NCI-H446 (cell line): ENCODE measurements around the gene VRK1.
"Not testable (repeated sequence)": the region's sequence is repeated elsewhere in the genome, so short reads cannot be mapped to it uniquely, and the experiment has no call there.

Experiments
- DNase-seq, 2 experiments: peaks; one replicate each; lab custom pipeline; 2025; lab: John Stamatoyannopoulos, UW

The VRK1 gene

GRCh38 chr14:96883974-96884373 is 86.8 kb downstream of the VRK1 start:
- DNase-seq: not testable (repeated sequence)

- no peak for DNase-seq
These were observed 91.0 kb downstream of the VRK1 start for GRCh38 chr14:96888158-96888557.

- DNase-seq: peak; percentile 33 to 78
These were observed 91.4 kb downstream of the VRK1 start for GRCh38 chr14:96888593-96888992.

- DNase-seq: peak; percentile 27 to 39
These were observed 91.9 kb downstream of the VRK1 start for GRCh38 chr14:96889091-96889490.

GRCh38 chr14:96893966-96894622 is 96.9 kb downstream of the VRK1 start:
- DNase-seq: no peak

- no peak for DNase-seq
These were observed 97.8 kb downstream of the VRK1 start for GRCh38 chr14:96894966-96895365.

GRCh38 chr14:96895658-96896271 is 98.6 kb downstream of the VRK1 start:
- no peak for DNase-seq

GRCh38 chr14:96897184-96897583 is 100.0 kb downstream of the VRK1 start:
- DNase-seq: no peak

- no peak for DNase-seq
These were observed 104.0 kb downstream of the VRK1 start for GRCh38 chr14:96901227-96901626.

GRCh38 chr14:96902004-96902403 is 104.8 kb downstream of the VRK1 start:
- no peak for DNase-seq

GRCh38 chr14:96903444-96904023 is 106.4 kb downstream of the VRK1 start:
- DNase-seq: no peak

GRCh38 chr14:96904201-96904600 is 107.0 kb downstream of the VRK1 start:
- DNase-seq: no peak

GRCh38 chr14:96905065-96905464 is 107.9 kb downstream of the VRK1 start:
- no peak for DNase-seq

- DNase-seq: no peak
These were observed 108.6 kb downstream of the VRK1 start for GRCh38 chr14:96905825-96906224.

- DNase-seq: no peak
These were observed 109.3 kb downstream of the VRK1 start for GRCh38 chr14:96906434-96906833.

- no peak for DNase-seq
These were observed 112.7 kb downstream of the VRK1 start for GRCh38 chr14:96909841-96910364.

GRCh38 chr14:96911499-96912149 is 114.4 kb downstream of the VRK1 start:
- no peak for DNase-seq

- peak; percentile 90 to 95 for DNase-seq
These were observed 117.5 kb downstream of the VRK1 start for GRCh38 chr14:96914571-96915128.

GRCh38 chr14:96915478-96915877 is 118.3 kb downstream of the VRK1 start:
- DNase-seq: no peak

GRCh38 chr14:96916751-96917150 is 119.6 kb downstream of the VRK1 start:
- DNase-seq: no peak

- peak in 1 of 2 experiments; percentile 47 for DNase-seq
These were observed 120.3 kb downstream of the VRK1 start for GRCh38 chr14:96917442-96917963.

GRCh38 chr14:96920023-96920422 is 122.8 kb downstream of the VRK1 start:
- DNase-seq: peak in 1 of 2 experiments; percentile 18
